Large intestine (tissue), 3 donors: ENCODE data around the gene TMEM178B. TPM values are rescaled to one million over a fixed set of nuclear protein-coding genes. Genes with fewer than 3 reads are reported as not detected.
"Not testable (repeated sequence)": the region's sequence is repeated elsewhere in the genome, so short reads cannot be mapped to it uniquely, and the experiment has no call there.

ENCODE experiments used
- DNase-seq, 2 donors: peaks; one replicate each; pipeline versions ENCODE4 v3.0.0 to v3.0.0-alpha.2; 2013
- H3K27ac ChIP-seq: one replicate; pipeline ENCODE4 v1.5.1; 2013; ENCODE audit warnings: low read length
- H3K27me3 ChIP-seq: 2 replicates; pipeline ENCODE4 v1.6.1; 2013; ENCODE audit warnings: low read length; ENCODE audit not compliant: control insufficient read depth, insufficient read depth
- H3K36me3 ChIP-seq: 2 replicates; pipeline ENCODE4 v1.6.1; 2013; ENCODE audit warnings: low read length; ENCODE audit not compliant: control insufficient read depth, insufficient read depth
- H3K4me1 ChIP-seq: one replicate; pipeline ENCODE4 v1.6.1; 2013; ENCODE audit warnings: low read length; ENCODE audit not compliant: control insufficient read depth, insufficient read depth
- H3K4me3 ChIP-seq: one replicate; pipeline ENCODE4 v1.5.1; 2013; ENCODE audit warnings: low read length
- H3K9me3 ChIP-seq: one replicate; pipeline ENCODE4 v1.6.1; 2013; ENCODE audit warnings: mild to moderate bottlenecking, low read depth, low read length, moderate library complexity; ENCODE audit not compliant: control insufficient read depth
- WGBS: methylation state at CpG from one replicate; pipeline ENCODE4 v1.1.5; 2013; ENCODE audit warnings: low lambda C conversion rate; ENCODE audit not compliant: insufficient coverage; 5-methylcytosine and 5-hydroxymethylcytosine counted together
- polyA plus RNA-seq: library from polyadenylated mRNA; unstranded; fragments of 120-200 nt; gene quantifications from one replicate; pipeline ENCODE4 v1.2.1, GENCODE V29; 2013

The TMEM178B gene
- polyA plus RNA-seq, 1 donor: 2.2 TPM

DNA sequence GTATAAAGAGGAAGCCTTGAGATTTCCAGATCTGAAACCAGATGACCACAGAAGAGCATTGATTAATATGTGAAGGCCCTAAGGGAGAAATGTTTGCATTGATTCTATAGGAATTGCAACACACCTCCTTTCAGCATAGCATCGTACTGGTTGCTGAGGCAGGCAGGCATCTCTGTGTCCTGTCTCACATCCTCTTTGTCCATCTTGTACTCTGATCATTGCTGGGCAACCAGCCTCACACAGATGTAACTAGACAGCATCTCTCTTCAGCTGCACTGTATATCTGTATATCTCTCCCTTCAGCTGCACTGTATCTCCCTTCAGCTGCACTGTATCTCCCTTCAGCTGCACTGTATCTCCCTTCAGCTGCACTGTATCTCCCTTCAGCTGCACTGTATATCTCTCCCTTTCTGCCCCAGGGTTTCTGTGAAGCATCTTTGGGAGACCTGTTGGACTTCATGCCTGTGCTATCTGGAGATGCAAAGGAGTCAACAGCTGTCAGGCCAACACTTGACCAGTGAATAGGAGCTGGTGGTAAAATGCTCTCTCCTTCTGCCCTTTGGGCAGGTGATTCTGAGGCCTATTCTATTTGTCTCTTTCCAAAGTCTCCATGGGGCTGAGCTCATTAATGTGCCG, 40.3 kb downstream of the TMEM178B start:
- Histone ChIP-seq H3K27me3 (no peaks in the 10 kb centered on the region), H3K9me3 (no peaks in the 10 kb centered on the region), H3K4me3 (no peak overlapping the region), H3K27ac (no peak overlapping the region), H3K36me3 (no peaks in the 10 kb centered on the region), H3K4me1 (no peaks in the 10 kb centered on the region)
- no peak for DNase-seq
- no CpG with 5 or more reads among the region's 2 CpGs for WGBS

DNA sequence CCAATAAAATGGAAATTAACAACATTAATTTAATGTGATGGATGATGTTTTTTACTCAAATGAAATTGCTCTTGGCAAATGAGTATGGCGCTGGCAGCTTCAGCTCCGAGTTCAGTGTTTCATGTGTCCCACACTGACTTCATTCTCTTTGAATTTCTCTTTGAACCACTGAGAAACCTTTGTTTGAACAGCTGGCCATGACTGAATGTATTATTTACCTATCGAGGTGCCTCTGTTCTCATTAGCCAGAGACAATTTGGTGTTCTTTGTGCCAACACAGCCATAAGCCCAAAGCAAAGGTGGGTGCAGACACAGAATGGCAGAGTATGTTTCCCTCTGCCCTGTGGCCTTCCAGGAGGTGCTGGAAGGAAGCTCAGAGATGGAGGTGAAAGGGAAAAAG, 42.1 kb downstream of the TMEM178B start:
- H3K4me1 ChIP-seq: no peaks in the 10 kb centered on the region
- no peak for DNase-seq
- no peak overlapping the region for H3K27ac ChIP-seq

DNA sequence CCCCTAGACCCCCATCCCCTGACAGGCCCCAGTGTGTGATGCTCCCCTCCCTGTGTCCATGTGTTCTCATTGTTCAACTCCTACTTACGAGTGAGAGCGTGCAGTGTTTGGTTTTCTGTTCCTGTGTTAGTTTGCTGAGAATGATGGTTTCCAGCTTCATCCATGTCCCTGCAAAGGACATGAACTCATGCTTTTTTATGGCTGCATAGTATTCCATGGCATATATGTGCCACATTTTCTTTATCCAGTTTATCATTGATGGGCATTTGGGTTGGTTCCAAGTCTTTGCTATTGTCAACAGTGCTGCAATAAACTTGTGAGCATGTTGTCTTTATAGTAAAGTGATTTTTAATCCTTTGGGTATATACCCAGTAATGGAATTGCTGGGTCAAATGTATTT, 42.8 kb downstream of the TMEM178B start:
- DNase-seq, H3K9me3 ChIP-seq, H3K27me3 ChIP-seq, H3K4me1 ChIP-seq, H3K36me3 ChIP-seq, H3K27ac ChIP-seq, H3K4me3 ChIP-seq: not testable (repeated sequence)
- no CpG with 5 or more reads among the region's 2 CpGs for WGBS

More for the DNA sequence above, 42.1 kb downstream of the TMEM178B start:
- Histone ChIP-seq H3K27me3 (no peaks in the 10 kb centered on the region), H3K9me3 (no peaks in the 10 kb centered on the region), H3K36me3 (no peaks in the 10 kb centered on the region), H3K4me3 (no peak overlapping the region)
- no CpG with 5 or more reads among the region's 3 CpGs for WGBS

DNA sequence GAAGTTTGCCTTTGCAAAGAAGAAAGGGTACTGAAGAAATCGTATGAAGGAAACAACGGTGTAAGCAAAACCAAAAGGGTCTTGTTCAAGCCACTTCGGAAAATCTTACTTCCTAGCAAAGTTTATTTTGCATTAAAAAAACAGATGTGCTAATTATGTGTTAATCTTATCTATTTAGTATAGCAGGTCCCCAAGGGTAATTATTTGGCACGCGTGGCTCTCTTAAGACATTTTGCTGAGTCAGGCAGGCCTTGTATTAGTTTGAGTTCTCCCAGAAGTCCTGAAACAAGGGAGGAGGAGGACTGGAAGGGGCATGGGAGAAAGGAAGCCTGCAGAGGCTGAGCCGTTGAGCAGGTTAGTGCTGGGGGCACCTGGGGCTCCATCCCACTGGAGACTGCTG, 44.9 kb downstream of the TMEM178B start:
- Histone ChIP-seq H3K27me3 (no peaks in the 10 kb centered on the region), H3K4me1 (no peaks in the 10 kb centered on the region), H3K9me3 (no peaks in the 10 kb centered on the region), H3K36me3 (no peaks in the 10 kb centered on the region), H3K4me3 (no peak overlapping the region), H3K27ac (no peak overlapping the region)
- DNase-seq: no peak
- 92% methylated on average over 2 of the region's 6 CpGs for WGBS

DNA sequence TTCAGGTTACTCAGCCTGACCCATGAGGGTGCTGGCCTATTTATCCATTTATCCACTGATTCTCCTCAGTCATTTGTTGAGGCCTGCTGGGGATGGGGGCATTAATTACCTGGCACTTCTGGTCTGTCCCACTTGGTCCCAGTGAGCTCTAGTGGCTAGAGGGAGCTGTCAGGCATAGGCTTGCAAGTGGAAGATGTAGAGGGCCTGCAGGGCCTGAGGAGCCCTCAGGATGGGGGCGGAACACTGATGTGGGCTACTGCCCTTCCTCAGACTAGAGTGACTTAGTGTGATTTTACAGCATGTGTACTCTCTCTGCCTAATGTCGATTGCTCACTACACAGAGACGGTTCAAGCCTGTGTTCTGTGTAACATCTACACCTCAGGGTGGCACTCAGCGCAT, 45.3 kb downstream of the TMEM178B start:
- H3K27me3 ChIP-seq: no peaks in the 10 kb centered on the region
- no CpG with 5 or more reads among the region's 4 CpGs for whole genome bisulfite sequencing
- no peaks in the 10 kb centered on the region for H3K4me1 ChIP-seq
- H3K9me3 ChIP-seq: no peaks in the 10 kb centered on the region
- H3K27ac ChIP-seq: no peak overlapping the region
- DNase-seq: no peak
- H3K36me3 ChIP-seq: no peaks in the 10 kb centered on the region
- no peak overlapping the region for H3K4me3 ChIP-seq

DNA sequence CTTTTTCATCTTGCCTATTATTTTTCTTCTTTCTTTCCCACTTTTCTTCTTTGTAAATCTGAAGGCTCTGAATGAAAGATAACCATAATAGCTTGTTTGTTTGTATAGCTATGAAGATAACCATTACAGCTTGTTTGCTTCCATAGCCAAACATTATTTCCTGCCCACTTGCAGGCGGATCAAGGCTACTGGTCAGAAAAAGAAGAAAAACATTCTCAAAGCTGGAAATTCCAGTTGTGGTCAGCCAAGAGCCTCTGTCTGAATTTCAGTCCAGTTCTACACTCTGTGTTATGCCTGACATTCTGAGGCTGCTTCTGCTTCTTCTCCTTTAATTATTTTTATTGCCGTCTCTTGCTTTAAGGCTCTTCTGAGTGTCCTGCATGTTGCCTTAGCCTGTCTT, 48.9 kb downstream of the TMEM178B start:
- WGBS: 86% methylated on average over 1 of the region's 2 CpGs
- Histone ChIP-seq H3K4me3 (no peak overlapping the region), H3K27ac (no peak overlapping the region)

DNA sequence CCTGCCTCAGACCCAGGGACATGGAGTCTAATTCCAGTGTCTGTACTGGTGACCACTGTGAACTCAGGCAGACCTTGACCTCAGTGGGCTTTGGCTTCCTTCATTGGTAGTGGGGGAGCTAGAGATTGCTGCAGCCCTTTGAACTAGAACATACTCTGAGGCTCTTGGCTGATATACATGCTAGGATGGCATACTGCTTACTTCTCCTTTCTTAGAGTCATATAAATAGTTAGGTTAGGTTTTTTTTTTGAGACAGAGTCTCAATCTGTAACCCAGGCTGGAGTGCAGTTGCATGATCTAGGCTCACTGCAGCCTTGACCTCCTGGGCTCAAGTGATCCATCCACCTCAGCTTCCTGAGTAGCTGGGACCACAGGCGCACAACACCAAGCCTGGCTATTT, 49.7 kb downstream of the TMEM178B start:
- Histone ChIP-seq H3K27ac (no peak overlapping the region), H3K4me1 (no peaks in the 10 kb centered on the region), H3K27me3 (no peaks in the 10 kb centered on the region), H3K4me3 (no peak overlapping the region), H3K9me3 (no peaks in the 10 kb centered on the region), H3K36me3 (no peaks in the 10 kb centered on the region)
- DNase-seq: no peak
- WGBS: no CpG with 5 or more reads among the region's 1 CpG

More for the DNA sequence above, 48.9 kb downstream of the TMEM178B start:
- no peaks in the 10 kb centered on the region for H3K36me3 ChIP-seq
- no peak for DNase-seq
- H3K4me1 ChIP-seq: no peaks in the 10 kb centered on the region
- H3K27me3 ChIP-seq: no peaks in the 10 kb centered on the region
- no peaks in the 10 kb centered on the region for H3K9me3 ChIP-seq

DNA sequence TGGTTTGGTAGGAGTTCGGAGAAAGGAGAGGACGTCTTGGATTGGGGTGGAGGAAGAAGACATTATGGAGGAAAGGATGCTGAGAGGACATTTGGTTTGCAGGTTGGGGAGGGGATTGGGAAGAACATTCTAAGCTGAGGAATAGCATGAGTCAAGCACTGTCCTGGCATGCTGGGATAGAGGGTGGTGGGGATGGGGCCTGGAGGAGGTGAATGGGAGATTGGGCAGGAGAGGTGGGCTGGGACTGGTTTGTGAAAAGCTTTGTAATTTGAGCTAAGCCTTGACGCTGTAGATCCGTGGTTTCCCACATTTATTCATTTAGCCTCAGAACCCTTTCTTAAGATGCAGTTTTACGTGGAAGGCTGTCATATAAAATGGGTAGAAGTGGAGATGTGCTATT, 52.2 kb downstream of the TMEM178B start:
- H3K36me3 ChIP-seq: no peaks in the 10 kb centered on the region
- no peak overlapping the region for H3K4me3 ChIP-seq
- no peak for DNase-seq
- no peaks in the 10 kb centered on the region for H3K4me1 ChIP-seq
- H3K27ac ChIP-seq: no peak overlapping the region
- no peaks in the 10 kb centered on the region for H3K9me3 ChIP-seq
- no peaks in the 10 kb centered on the region for H3K27me3 ChIP-seq
- WGBS: 100% methylated on average over 2 of the region's 5 CpGs

DNA sequence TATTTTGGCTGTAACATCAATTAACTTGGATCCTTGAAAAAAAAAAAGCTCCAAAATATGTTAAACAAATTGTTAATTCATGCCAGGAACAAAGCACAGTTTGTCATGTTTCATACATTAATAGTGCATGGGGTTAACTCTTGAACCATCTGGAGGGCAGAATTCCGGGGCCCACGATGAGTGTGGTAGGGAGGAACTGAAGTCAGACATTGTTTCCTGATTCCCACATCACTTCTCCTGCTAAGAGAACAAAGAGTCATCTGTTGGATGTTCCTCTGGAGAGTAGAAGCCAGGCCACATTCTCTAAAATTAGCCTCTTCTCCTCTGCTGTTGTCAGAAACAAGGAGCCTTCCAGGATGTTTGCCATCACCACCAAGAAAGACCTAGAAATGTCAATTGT, 54.6 kb downstream of the TMEM178B start:
- H3K9me3 ChIP-seq: peaks cover 5% of the 10 kb centered on the region
- WGBS: no CpG with 5 or more reads among the region's 2 CpGs
- no peaks in the 10 kb centered on the region for H3K4me1 ChIP-seq
- no peaks in the 10 kb centered on the region for H3K36me3 ChIP-seq
- DNase-seq: peak; percentile 5 to 7
- H3K27ac ChIP-seq: no peak overlapping the region
- no peak overlapping the region for H3K4me3 ChIP-seq
- H3K27me3 ChIP-seq: no peaks in the 10 kb centered on the region

DNA sequence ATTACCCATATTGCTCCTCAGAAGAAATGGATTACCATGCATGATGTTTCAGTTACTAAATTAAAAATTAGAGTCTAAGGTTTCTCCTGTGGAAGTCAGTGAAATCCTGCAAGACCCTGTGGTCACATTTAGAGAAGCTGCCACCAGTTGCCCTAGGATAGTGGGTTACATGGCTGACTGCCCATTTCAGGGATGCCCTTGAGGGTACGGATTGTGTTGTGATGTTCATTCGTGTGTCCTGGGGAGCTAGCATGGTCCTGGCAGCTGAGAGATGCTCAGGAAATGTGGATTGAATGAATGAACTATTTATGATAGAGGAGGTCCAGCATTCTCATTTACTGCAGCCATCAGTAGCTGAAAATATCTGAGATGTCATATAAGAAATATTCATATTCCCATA, 55.1 kb downstream of the TMEM178B start:
- H3K4me1 ChIP-seq: no peaks in the 10 kb centered on the region
- H3K36me3 ChIP-seq: no peaks in the 10 kb centered on the region
- no CpG with 5 or more reads among the region's 2 CpGs for WGBS
- H3K27ac ChIP-seq: no peak overlapping the region
- DNase-seq: no peak
- no peaks in the 10 kb centered on the region for H3K27me3 ChIP-seq
- H3K9me3 ChIP-seq: peaks cover 5% of the 10 kb centered on the region
- no peak overlapping the region for H3K4me3 ChIP-seq

DNA sequence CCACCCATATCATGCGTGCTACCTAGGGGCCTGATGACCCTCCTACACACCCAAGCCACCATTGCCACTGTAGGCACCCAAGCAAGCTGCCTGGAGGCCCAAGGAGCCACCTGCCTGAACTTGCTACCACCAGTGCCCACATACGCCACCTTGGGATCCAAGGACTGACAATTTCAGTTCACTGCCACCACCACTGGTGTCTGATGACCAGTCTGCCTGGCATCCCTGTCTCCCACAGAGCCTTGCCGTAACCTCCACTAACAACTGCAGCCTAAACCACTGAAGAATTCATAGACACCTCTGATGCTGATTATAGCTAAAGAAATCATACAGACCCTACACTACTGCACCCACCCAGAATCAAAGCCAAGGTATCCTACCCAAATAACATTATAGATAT, 58.8 kb downstream of the TMEM178B start:
- no peak for DNase-seq
- H3K9me3 ChIP-seq: peaks cover 5% of the 10 kb centered on the region
- no peaks in the 10 kb centered on the region for H3K27me3 ChIP-seq
- no peak overlapping the region for H3K27ac ChIP-seq
- H3K4me3 ChIP-seq: no peak overlapping the region
- H3K4me1 ChIP-seq: no peaks in the 10 kb centered on the region
- no CpG with 5 or more reads among the region's 3 CpGs for WGBS
- no peaks in the 10 kb centered on the region for H3K36me3 ChIP-seq
